ENCODE results near the gene KRTAP4-4. TPM values are rescaled to one million over a fixed set of nuclear protein-coding genes. Genes with fewer than 3 reads are reported as not detected.
"Not testable (repeated sequence)": the region's sequence is repeated elsewhere in the genome, so short reads cannot be mapped to it uniquely, and the experiment has no call there.

Gene KRTAP4-4
- total RNA-seq, 4 donors from 2014 or later = not detected

DNA sequence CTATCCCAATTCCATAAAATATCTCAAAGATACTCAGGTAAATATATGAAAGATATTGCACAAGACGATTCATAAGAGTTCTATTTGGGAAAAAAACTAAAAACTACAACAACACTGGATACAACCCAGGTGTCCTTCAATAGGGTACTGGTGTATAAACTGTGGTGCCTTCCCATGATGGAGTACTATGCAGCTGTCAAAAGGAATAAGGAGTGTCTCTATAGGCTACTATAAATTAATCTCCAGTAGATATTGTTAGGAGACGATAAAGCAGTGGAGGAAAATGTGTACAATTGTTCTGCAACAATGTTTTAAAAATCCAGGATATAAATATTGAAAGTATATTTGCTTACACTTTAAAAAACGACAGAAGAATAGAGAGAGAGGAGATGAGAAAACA is 34.1 kb downstream of the KRTAP4-4 start:
- TF ChIP-seq, protein P1, sequence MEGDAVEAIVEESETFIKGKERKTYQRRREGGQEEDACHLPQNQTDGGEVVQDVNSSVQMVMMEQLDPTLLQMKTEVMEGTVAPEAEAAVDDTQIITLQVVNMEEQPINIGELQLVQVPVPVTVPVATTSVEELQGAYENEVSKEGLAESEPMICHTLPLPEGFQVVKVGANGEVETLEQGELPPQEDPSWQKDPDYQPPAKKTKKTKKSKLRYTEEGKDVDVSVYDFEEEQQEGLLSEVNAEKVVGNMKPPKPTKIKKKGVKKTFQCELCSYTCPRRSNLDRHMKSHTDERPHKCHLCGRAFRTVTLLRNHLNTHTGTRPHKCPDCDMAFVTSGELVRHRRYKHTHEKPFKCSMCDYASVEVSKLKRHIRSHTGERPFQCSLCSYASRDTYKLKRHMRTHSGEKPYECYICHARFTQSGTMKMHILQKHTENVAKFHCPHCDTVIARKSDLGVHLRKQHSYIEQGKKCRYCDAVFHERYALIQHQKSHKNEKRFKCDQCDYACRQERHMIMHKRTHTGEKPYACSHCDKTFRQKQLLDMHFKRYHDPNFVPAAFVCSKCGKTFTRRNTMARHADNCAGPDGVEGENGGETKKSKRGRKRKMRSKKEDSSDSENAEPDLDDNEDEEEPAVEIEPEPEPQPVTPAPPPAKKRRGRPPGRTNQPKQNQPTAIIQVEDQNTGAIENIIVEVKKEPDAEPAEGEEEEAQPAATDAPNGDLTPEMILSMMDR (IDR thresholded peaks at IDR 0.05; ENCODE audit: low read depth) = no peak

- TF ChIP-seq, protein P1 (IDR thresholded peaks at IDR 0.05; ENCODE audit: low read depth) = no peak
Measured at GRCh38 chr17:41125064-41125463, 35.5 kb downstream of the KRTAP4-4 start.

DNA sequence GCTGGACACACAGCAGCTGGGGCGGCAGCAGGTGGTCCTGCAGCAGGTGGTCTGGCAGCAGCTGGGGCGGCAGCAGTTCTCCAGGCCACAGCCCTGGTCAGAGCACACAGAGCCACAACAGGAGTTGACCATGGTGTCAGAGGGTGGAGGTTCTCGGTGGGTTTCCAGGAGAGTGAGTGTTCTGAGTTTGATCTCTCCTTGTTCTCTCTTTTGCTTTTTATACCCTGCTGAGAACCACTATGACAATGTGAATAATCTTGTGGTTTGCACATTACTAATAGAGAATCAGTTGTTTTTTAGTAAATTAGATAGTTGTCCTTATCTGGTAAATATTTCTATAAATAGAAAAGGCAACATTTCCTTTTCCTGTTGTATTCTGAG is 36.6 kb downstream of the KRTAP4-4 start, which contains the start of gene KRTAP4-12:
Gene KRTAP4-12, minus strand, starts transcription at position 192 of the 381 bp plus-strand sequence. Its CDS starts 60 bp downstream, at position 132.
- TF ChIP-seq, protein P1 (IDR thresholded peaks at IDR 0.05; ENCODE audit: low read depth) = not testable (repeated sequence)

GRCh38 chr17:41121742-41122141 is 38.8 kb downstream of the KRTAP4-4 start:
- TF ChIP-seq, protein P1 (IDR thresholded peaks at IDR 0.05; ENCODE audit: low read depth) = no peak

DNA sequence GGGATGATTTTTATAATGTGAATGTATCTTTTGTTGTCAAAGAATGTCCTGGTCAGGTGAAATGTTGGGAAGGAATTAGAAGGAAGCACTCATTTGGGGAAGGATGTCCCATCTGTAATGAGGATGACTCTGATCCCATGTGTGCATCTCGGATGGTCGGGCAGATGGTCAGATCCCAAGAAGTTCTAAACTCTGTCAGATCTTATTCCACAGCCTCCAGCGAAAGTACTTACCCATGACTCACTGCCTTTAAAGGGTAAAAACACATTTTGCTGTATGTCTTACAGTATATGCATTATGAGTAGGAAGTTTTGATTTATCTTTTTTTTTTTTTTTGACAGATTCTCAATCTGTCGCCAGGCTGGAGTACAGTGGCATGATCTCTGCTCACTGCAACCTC is 41.8 kb downstream of the KRTAP4-4 start:
- TF ChIP-seq, protein P1 (IDR thresholded peaks at IDR 0.05; ENCODE audit: low read depth) = no peak

GRCh38 chr17:41117846-41118386 is 42.6 kb downstream of the KRTAP4-4 start, which contains the start of gene KRTAP4-11:
TSS of gene KRTAP4-11 (minus strand) at chr17:41118373. CDS start at chr17:41118315, 58 bp downstream.
- TF ChIP-seq, protein P1 (IDR thresholded peaks at IDR 0.05; ENCODE audit: low read depth) = not testable (repeated sequence)

GRCh38 chr17:41116297-41116696 is 44.3 kb downstream of the KRTAP4-4 start:
- TF ChIP-seq, protein P1 (IDR thresholded peaks at IDR 0.05; ENCODE audit: low read depth) = no peak
